Hematopoietic multipotent progenitor cell treated with erythropoietin and hydrocortisone succinate and interleukin-3 and kit ligand, for 4 days (in vitro differentiated cells): ENCODE results near the gene AFDN.

Source experiments
- DNase-seq: peaks from one replicate; pipeline ENCODE4 v3.0.0-alpha.2; 2015

Gene AFDN

GRCh38 chr6:167879612-167880011 is 52.9 kb downstream of the AFDN start:
- DNase-seq = no peak

- no peak for DNase-seq
Measured at GRCh38 chr6:167881327-167881726, 54.6 kb downstream of the AFDN start.

- DNase-seq = no peak
Measured at GRCh38 chr6:167882244-167882643, 55.5 kb downstream of the AFDN start.

GRCh38 chr6:167888098-167888497 is 61.4 kb downstream of the AFDN start:
- DNase-seq = no peak

- DNase-seq = no peak
Measured at GRCh38 chr6:167892835-167893815, 66.4 kb downstream of the AFDN start.

- no peak for DNase-seq
Measured at GRCh38 chr6:167894965-167895364, 68.3 kb downstream of the AFDN start.

GRCh38 chr6:167896648-167897047 is 69.9 kb downstream of the AFDN start:
- no peak for DNase-seq

- peak; percentile 75 for DNase-seq
Measured at GRCh38 chr6:167898673-167899311, 72.1 kb downstream of the AFDN start.

GRCh38 chr6:167904791-167905190 is 78.1 kb downstream of the AFDN start:
- no peak for DNase-seq

- DNase-seq = no peak
Measured at GRCh38 chr6:167906899-167907298, 80.2 kb downstream of the AFDN start.

- peak; percentile 46 for DNase-seq
Measured at GRCh38 chr6:167907837-167908681, 81.3 kb downstream of the AFDN start.

- no peak for DNase-seq
Measured at GRCh38 chr6:167910007-167910406, 83.3 kb downstream of the AFDN start.

GRCh38 chr6:167910652-167911051 is 83.9 kb downstream of the AFDN start:
- DNase-seq = no peak

GRCh38 chr6:167912494-167912893 is 85.8 kb downstream of the AFDN start:
- DNase-seq = no peak

- no peak for DNase-seq
Measured at GRCh38 chr6:167913699-167914098, 87.0 kb downstream of the AFDN start.

- no peak for DNase-seq
Measured at GRCh38 chr6:167915139-167915538, 88.4 kb downstream of the AFDN start.

- DNase-seq = no peak
Measured at GRCh38 chr6:167917551-167918154, 90.9 kb downstream of the AFDN start.

- no peak for DNase-seq
Measured at GRCh38 chr6:167918548-167919278, 92.0 kb downstream of the AFDN start.

GRCh38 chr6:167919349-167919748 is 92.6 kb downstream of the AFDN start:
- DNase-seq = no peak

- no peak for DNase-seq
Measured at GRCh38 chr6:167920165-167920564, 93.5 kb downstream of the AFDN start.

- no peak for DNase-seq
Measured at GRCh38 chr6:167921831-167922230, 95.1 kb downstream of the AFDN start.

- DNase-seq = no peak
Measured at GRCh38 chr6:167925026-167925425, 98.3 kb downstream of the AFDN start.
